A549 (cell line): ENCODE results near the gene TTC1. TPM values are rescaled to one million over a fixed set of nuclear protein-coding genes. Genes with fewer than 3 reads are reported as not detected.
"Not testable (repeated sequence)": the region's sequence is repeated elsewhere in the genome, so short reads cannot be mapped to it uniquely, and the experiment has no call there.

ENCODE experiments used
- ATAC-seq, 2 experiments: fragments of 200-7000 bp in 1 of 2; fragments of >200 bp in 1 of 2; cut with Nextera tagmentation in 1 of 2; cut with Tn5 transposase in 1 of 2; 3 replicates each; pipeline versions ENCODE4 v1.8.0 to v1.9.1; 2018 to 2020; ENCODE audit warnings: mild to moderate bottlenecking in 1 of 2, moderate library complexity in 1 of 2
- CTCF ChIA-PET: fragments of 300-600 bp; sonication (Branson Sonifier 250); formaldehyde crosslinking; extraction: SDS; loops from one replicate; lab custom pipeline; 2021; ENCODE audit warnings: antibody characterized with exemption, inconsistent platforms; lab: Yijun Ruan, JAX
- POLR2A ChIA-PET: fragments of 350-600 bp; formaldehyde crosslinking; extraction: SDS; loops from one replicate; lab custom pipeline; 2021; ENCODE audit warnings: antibody characterized with exemption, inconsistent platforms; lab: Yijun Ruan, JAX
- DNase-seq, 2 experiments: peaks; one replicate each; pipeline versions ENCODE4 v3.0.0 to v3.0.0-alpha.2; 2011 to 2016; ENCODE audit warnings: low read depth in 1 of 2, low spot score in 1 of 2
- FAIRE-seq: peaks from 2 replicates; lab custom pipeline; 2011; peaks lifted over from hg19 to GRCh38; lab: Jason Lieb, UNC
- H3K27ac ChIP-seq, 2 experiments: fragments of >200 bp; sonication (Bioruptor Twin); formaldehyde crosslinking; 3 replicates each; pipeline ENCODE4 v1.5.1; 2016 to 2017
- H3K4me1 ChIP-seq: fragments of >200 bp; sonication (Bioruptor Twin); formaldehyde crosslinking; 3 replicates; pipeline ENCODE4 v1.6.1; 2016
- H3K4me2 ChIP-seq: fragments of >200 bp; sonication (Bioruptor Twin); formaldehyde crosslinking; 3 replicates; pipeline ENCODE4 v1.6.1; 2016
- H3K4me3 ChIP-seq: fragments of >200 bp; sonication (Bioruptor Twin); formaldehyde crosslinking; 3 replicates; pipeline ENCODE4 v1.5.1; 2016
- H3K9me3 ChIP-seq: fragments of >200 bp; sonication (Bioruptor Twin); formaldehyde crosslinking; 3 replicates; pipeline ENCODE4 v1.6.1; 2016
- CBX8 ChIP-seq: fragments of 200-600 bp; sonication (generic); IDR thresholded peaks from 2 replicates; pipeline ENCODE4 v1.6.1; 2016
- CHD2 ChIP-seq: fragments of 150-350 bp; IDR thresholded peaks from 2 replicates; pipeline ENCODE4 v1.6.1; 2014; ENCODE audit warnings: low read length; ENCODE audit not compliant: partially characterized antibody
- FOSB ChIP-seq: fragments of 250-450 bp; sonication (Bioruptor Pico); IDR thresholded peaks from 2 replicates; pipeline ENCODE4 v1.5.0; 2020; ENCODE audit warnings: mild to moderate bottlenecking, moderate library complexity
- GATA3 ChIP-seq: IDR thresholded peaks from 2 replicates; pipeline ENCODE4 v1.6.1; 2012; ENCODE audit warnings: borderline replicate concordance
- HOXA7 ChIP-seq: fragments of 250-450 bp; sonication (Bioruptor Pico); IDR thresholded peaks from 2 replicates; pipeline ENCODE4 v1.5.0; 2020; ENCODE audit warnings: mild to moderate bottlenecking, moderate library complexity
- JUNB ChIP-seq: fragments of >200 bp; sonication (Bioruptor Twin); formaldehyde crosslinking; IDR thresholded peaks from 2 replicates; pipeline ENCODE4 v1.6.1; 2016
- MAZ ChIP-seq: fragments of 150-350 bp; IDR thresholded peaks from 2 replicates; pipeline ENCODE4 v1.6.1; 2014; ENCODE audit warnings: antibody characterized with exemption, low read depth, low read length, borderline replicate concordance
- MYC ChIP-seq: IDR thresholded peaks from 2 replicates; pipeline ENCODE4 v1.6.1; 2012; ENCODE audit warnings: mild to moderate bottlenecking, inconsistent platforms, low read length, improper control_type of control experiment, borderline replicate concordance
- POLR2AphosphoS2 ChIP-seq: conservative IDR thresholded peaks from 2 replicates; pipeline ENCODE4 v1.6.1; 2012; ENCODE audit warnings: low read length, improper control_type of control experiment, inconsistent platforms
- RAD21 ChIP-seq, 2 experiments: fragments of >200 bp in 1 of 2; sonication (Bioruptor Twin) in 1 of 2; formaldehyde crosslinking in 1 of 2; IDR thresholded peaks in 1 of 2; conservative IDR thresholded peaks in 1 of 2; 2 replicates in 1 of 2; 3 replicates in 1 of 2; pipeline ENCODE4 v1.6.1; 2012 to 2018; ENCODE audit warnings: inconsistent platforms in 1 of 2
- RFX5 ChIP-seq: fragments of 450-650 bp; IDR thresholded peaks from 2 replicates; pipeline ENCODE4 v1.7.1; 2014; ENCODE audit warnings: antibody characterized with exemption, mild to moderate bottlenecking, moderate library complexity
- SMC3 ChIP-seq: fragments of >200 bp; sonication (Bioruptor Twin); formaldehyde crosslinking; IDR thresholded peaks from 3 replicates; pipeline ENCODE4 v1.6.1; 2018; ENCODE audit warnings: inconsistent platforms
- WGBS: methylation state at CpG from one replicate; pipeline ENCODE4 v1.1.6; 2017; ENCODE audit errors: missing lambda C conversion rate; 5-methylcytosine and 5-hydroxymethylcytosine counted together
- polyA plus RNA-seq, 4 experiments: library from polyadenylated mRNA; depleted of rRNA in 3 of 4; stranded (reverse); fragments of >200 nt; fragmentation: RNase III in 1 of 4; extraction: RNeasy Plus Mini Kit Qiagen cat#74134 plus additional on column Dnase treatment in 1 of 4; gene quantifications; 2 replicates in 3 of 4; 3 replicates in 1 of 4; pipeline ENCODE4 v1.2.3, GENCODE V29; 2011 to 2017
- TF ChIP-seq, protein P1 (sequence below): IDR thresholded peaks from 2 replicates; pipeline ENCODE4 v1.6.1; 2012; ENCODE audit warnings: low read depth, borderline replicate concordance
- TF ChIP-seq, protein P2 (sequence below): fragments of >200 bp; sonication (Bioruptor Twin); formaldehyde crosslinking; IDR thresholded peaks from 2 replicates; pipeline ENCODE4 v1.6.1; 2016
- TF ChIP-seq, protein P3 (sequence below): fragments of >200 bp; sonication (Bioruptor Twin); formaldehyde crosslinking; IDR thresholded peaks from 3 replicates; pipeline ENCODE4 v1.5.1; 2016
- TF ChIP-seq, protein P4 (sequence below): IDR thresholded peaks from 2 replicates; pipeline ENCODE4 v1.6.1; 2012
- TF ChIP-seq, protein P5 (sequence below): fragments of >200 bp; sonication (Bioruptor Twin); formaldehyde crosslinking; IDR thresholded peaks from 3 replicates; pipeline ENCODE4 v1.6.1; 2016
- TF ChIP-seq, protein P6 (sequence below): fragments of 150-350 bp; IDR thresholded peaks from 2 replicates; pipeline ENCODE4 v1.6.1; 2014; ENCODE audit warnings: low read depth, mild to moderate bottlenecking, low read length

The TTC1 gene
- polyA plus RNA-seq, 2 of the 4 experiments (the other 2 are of a cell fraction) = 64.9 to 79.7 TPM

DNA sequence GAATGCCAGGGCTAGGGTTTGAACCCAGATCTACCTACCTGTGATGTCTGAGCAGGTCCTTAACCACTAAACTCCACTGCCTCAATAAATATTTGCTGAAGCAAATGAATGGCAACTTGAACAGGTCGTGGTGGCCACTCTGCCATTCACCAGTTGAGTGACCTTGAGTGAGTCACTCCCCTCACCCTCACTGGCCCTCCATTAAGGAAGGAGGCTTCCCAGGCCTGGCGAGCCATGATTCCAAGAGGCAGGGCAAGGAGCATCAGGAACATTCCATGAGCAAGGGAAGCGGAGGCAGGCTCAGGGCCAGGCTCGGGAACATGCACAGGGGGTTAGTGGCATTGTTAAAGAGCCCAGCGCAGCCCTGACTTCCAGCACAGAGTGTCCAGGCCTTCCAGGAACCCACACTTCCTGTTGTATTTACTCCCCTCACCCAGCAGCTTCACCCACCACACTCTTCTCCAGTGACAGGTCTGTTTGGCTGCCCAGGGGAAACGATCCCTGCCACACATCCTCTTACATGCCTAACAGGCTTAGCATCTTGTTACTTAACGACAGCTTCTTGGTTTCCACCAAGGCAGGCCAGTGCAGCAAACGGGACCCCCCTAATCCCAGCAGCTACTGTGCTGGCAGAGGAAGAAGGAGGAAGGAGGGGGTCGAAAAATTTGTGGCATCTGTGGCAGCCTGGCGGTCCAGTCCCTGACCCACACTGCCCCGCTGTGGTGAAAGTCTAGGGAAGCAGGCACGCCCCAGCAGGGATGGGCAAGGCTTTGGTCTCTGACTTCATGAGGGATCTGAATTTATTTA is 43.7 kb upstream of the TTC1 start:
- no peak overlapping the region for H3K27ac ChIP-seq
- peak; percentile 36 to 45 for DNase-seq
- no peaks in the 10 kb centered on the region for H3K9me3 ChIP-seq
- H3K4me1 ChIP-seq = peaks cover 9% of the 10 kb centered on the region; the same call in 2 of the 3 replicates
- WGBS = 72% methylated on average over 12 of the region's 12 CpGs
- CTCF ChIA-PET = interaction anchor here (0.5 to 1.9 kb wide), 7 partner anchors 21 to 521 kb away, joined by 3 to 8 read pairs (median 3); no protein-coding TSS in a partner anchor
- POLR2A ChIA-PET = no interaction called here
- peak; percentile 55 to 88; a peak in 3 of 6 replicates for ATAC-seq
- no peak for FAIRE-seq
- no peak overlapping the region for H3K4me3 ChIP-seq
- no peak overlapping the region for H3K4me2 ChIP-seq
- TF ChIP-seq, protein P1, sequence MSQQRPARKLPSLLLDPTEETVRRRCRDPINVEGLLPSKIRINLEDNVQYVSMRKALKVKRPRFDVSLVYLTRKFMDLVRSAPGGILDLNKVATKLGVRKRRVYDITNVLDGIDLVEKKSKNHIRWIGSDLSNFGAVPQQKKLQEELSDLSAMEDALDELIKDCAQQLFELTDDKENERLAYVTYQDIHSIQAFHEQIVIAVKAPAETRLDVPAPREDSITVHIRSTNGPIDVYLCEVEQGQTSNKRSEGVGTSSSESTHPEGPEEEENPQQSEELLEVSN = no peak
- TF ChIP-seq, protein P2, sequence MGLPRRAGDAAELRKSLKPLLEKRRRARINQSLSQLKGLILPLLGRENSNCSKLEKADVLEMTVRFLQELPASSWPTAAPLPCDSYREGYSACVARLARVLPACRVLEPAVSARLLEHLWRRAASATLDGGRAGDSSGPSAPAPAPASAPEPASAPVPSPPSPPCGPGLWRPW = no peak
- TF ChIP-seq RFX5 (no peak), JUNB (no peak), RAD21 (conservative IDR thresholded peaks at IDR 0.05 in 1 of 2, IDR thresholded peaks at IDR 0.05 in 1 of 2) (peak; percentile 67 to 73), CBX8 (no peak), FOSB (CRISPR knock-in tag) (no peak), MYC (no peak), MAZ (no peak), SMC3 (peak; percentile 62), POLR2AphosphoS2 (no peak), GATA3 (no peak), HOXA7 (CRISPR knock-in tag) (no peak)
- TF ChIP-seq, protein P3, sequence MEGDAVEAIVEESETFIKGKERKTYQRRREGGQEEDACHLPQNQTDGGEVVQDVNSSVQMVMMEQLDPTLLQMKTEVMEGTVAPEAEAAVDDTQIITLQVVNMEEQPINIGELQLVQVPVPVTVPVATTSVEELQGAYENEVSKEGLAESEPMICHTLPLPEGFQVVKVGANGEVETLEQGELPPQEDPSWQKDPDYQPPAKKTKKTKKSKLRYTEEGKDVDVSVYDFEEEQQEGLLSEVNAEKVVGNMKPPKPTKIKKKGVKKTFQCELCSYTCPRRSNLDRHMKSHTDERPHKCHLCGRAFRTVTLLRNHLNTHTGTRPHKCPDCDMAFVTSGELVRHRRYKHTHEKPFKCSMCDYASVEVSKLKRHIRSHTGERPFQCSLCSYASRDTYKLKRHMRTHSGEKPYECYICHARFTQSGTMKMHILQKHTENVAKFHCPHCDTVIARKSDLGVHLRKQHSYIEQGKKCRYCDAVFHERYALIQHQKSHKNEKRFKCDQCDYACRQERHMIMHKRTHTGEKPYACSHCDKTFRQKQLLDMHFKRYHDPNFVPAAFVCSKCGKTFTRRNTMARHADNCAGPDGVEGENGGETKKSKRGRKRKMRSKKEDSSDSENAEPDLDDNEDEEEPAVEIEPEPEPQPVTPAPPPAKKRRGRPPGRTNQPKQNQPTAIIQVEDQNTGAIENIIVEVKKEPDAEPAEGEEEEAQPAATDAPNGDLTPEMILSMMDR = peak; percentile 38
- TF ChIP-seq, protein P4, sequence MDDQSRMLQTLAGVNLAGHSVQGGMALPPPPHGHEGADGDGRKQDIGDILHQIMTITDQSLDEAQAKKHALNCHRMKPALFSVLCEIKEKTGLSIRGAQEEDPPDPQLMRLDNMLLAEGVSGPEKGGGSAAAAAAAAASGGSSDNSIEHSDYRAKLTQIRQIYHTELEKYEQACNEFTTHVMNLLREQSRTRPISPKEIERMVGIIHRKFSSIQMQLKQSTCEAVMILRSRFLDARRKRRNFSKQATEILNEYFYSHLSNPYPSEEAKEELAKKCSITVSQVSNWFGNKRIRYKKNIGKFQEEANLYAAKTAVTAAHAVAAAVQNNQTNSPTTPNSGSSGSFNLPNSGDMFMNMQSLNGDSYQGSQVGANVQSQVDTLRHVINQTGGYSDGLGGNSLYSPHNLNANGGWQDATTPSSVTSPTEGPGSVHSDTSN = no peak
- TF ChIP-seq, protein P5, sequence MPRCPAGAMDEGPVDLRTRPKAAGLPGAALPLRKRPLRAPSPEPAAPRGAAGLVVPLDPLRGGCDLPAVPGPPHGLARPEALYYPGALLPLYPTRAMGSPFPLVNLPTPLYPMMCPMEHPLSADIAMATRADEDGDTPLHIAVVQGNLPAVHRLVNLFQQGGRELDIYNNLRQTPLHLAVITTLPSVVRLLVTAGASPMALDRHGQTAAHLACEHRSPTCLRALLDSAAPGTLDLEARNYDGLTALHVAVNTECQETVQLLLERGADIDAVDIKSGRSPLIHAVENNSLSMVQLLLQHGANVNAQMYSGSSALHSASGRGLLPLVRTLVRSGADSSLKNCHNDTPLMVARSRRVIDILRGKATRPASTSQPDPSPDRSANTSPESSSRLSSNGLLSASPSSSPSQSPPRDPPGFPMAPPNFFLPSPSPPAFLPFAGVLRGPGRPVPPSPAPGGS = no peak

DNA sequence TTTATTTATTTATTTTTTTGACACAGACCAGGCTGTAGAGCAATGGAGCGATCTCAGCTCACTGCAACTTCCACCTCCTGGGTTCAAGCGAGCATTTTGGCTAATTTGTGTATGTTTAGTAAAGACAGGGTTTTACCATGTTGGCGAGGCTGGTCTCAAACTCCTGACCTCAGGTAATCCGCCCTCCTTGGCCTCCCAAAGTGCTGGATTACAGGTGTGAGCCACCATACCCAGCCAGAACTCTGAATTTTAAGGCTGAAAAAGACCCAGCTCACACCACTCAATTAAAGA is 43.2 kb upstream of the TTC1 start:
- ATAC-seq, POLR2A ChIA-PET, H3K9me3 ChIP-seq, DNase-seq, FAIRE-seq, H3K27ac ChIP-seq, H3K4me2 ChIP-seq, H3K4me3 ChIP-seq: not testable (repeated sequence)
- CTCF ChIA-PET = interaction anchor here (0.8 to 1.9 kb wide), 2 partner anchors 51 to 520 kb away, joined by 3 to 8 read pairs; no protein-coding TSS in a partner anchor
- H3K4me1 ChIP-seq = peaks cover 14% of the 10 kb centered on the region
- 86% methylated on average over 4 of the region's 4 CpGs for WGBS

DNA sequence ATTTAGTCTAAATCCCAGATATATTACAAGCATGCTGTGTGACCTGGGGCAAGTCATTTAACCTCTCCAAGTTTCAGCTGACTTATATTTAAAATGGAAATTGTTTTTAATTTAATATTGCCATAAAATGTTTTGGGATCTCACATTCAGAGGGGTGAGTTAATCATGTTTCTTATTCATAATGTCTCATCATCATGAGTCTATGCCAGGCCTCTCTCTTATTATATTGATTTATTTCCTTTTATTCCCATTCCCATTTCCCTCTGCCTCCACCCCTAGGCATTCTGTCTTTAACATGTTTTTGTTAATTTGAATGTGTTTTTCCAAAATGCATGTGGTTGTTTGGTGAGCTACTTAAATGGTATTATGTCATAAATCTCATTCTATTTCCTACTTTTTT is 39.0 kb upstream of the TTC1 start:
- TF ChIP-seq, protein P6, sequence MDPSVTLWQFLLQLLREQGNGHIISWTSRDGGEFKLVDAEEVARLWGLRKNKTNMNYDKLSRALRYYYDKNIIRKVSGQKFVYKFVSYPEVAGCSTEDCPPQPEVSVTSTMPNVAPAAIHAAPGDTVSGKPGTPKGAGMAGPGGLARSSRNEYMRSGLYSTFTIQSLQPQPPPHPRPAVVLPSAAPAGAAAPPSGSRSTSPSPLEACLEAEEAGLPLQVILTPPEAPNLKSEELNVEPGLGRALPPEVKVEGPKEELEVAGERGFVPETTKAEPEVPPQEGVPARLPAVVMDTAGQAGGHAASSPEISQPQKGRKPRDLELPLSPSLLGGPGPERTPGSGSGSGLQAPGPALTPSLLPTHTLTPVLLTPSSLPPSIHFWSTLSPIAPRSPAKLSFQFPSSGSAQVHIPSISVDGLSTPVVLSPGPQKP = no peak
- no peak for TF ChIP-seq CHD2
- no peak for TF ChIP-seq FOSB (CRISPR knock-in tag)
- TF ChIP-seq, all 56 proteins: peak for 0
- no peak overlapping the region for H3K27ac ChIP-seq
- DNase-seq = no peak
- POLR2A ChIA-PET = no interaction called here
- H3K4me2 ChIP-seq = no peak overlapping the region
- no peaks in the 10 kb centered on the region for H3K9me3 ChIP-seq
- CTCF ChIA-PET = interaction anchor here (0.7 to 1.3 kb wide), 2 partner anchors 11 to 525 kb away, joined by 3 to 4 read pairs; no protein-coding TSS in a partner anchor
- no peak overlapping the region for H3K4me3 ChIP-seq
- ATAC-seq = no peak
- H3K4me1 ChIP-seq = peaks cover 20% of the 10 kb centered on the region
- FAIRE-seq = no peak
